Small intestine (tissue), 7 donors: Measurements from ENCODE around the gene TENM4. TPM values are rescaled to one million over a fixed set of nuclear protein-coding genes. Genes with fewer than 3 reads are reported as not detected.

Source experiments
- DNase-seq, 2 donors: peaks; one replicate each; pipeline versions ENCODE4 v3.0.0 to v3.0.0-alpha.2; 2013
- FAIRE-seq: peaks from 2 replicates; lab custom pipeline; 2012; peaks lifted over from hg19 to GRCh38; lab: Jason Lieb, UNC
- H3K27ac ChIP-seq, 3 donors: one replicate each; pipeline ENCODE4 v1.5.1; 2013; ENCODE audit warnings: low read length in 2 of 3, mild to moderate bottlenecking in 2 of 3, control low read depth in 1 of 3, inconsistent platforms in 1 of 3, low read depth in 1 of 3, moderate library complexity in 1 of 3
- H3K27me3 ChIP-seq, 3 donors: one replicate each; pipeline ENCODE4 v1.6.1; 2013; ENCODE audit warnings: low read length in 3 of 3, inconsistent platforms in 1 of 3; ENCODE audit not compliant: control insufficient read depth in 3 of 3, insufficient read depth in 3 of 3
- H3K36me3 ChIP-seq, 3 donors: one replicate each; pipeline ENCODE4 v1.6.1; 2013; ENCODE audit warnings: low read length in 3 of 3, inconsistent platforms in 1 of 3, low read depth in 1 of 3, mild to moderate bottlenecking in 1 of 3, moderate library complexity in 1 of 3; ENCODE audit not compliant: control insufficient read depth in 3 of 3, insufficient read depth in 2 of 3
- H3K4me1 ChIP-seq, 3 donors: one replicate each; pipeline ENCODE4 v1.6.1; 2013; ENCODE audit warnings: low read length in 2 of 3, inconsistent platforms in 1 of 3, low read depth in 1 of 3, mild to moderate bottlenecking in 1 of 3, moderate library complexity in 1 of 3; ENCODE audit not compliant: control insufficient read depth in 3 of 3, insufficient read depth in 2 of 3
- H3K4me3 ChIP-seq, 3 donors: one replicate each; pipeline ENCODE4 v1.5.1; 2013; ENCODE audit warnings: low read length in 3 of 3, control low read depth in 1 of 3, inconsistent platforms in 1 of 3, low read depth in 1 of 3, mild to moderate bottlenecking in 1 of 3, moderate library complexity in 1 of 3
- H3K9me3 ChIP-seq, 2 donors: one replicate each; pipeline ENCODE4 v1.6.1; 2013; ENCODE audit warnings: low read depth in 1 of 2, low read length in 1 of 2; ENCODE audit not compliant: control insufficient read depth in 2 of 2, insufficient read depth in 1 of 2
- WGBS, 3 donors: extraction: QIAGEN DNeasy Blood & Tissue Kit; methylation state at CpG; one replicate each; pipeline ENCODE4 v1.1.7; 2013; 5-methylcytosine and 5-hydroxymethylcytosine counted together
- polyA plus RNA-seq, 4 donors: library from polyadenylated mRNA; stranded (reverse) in 3 of 4; unstranded in 1 of 4; fragments of 200-250 nt in 3 of 4; fragments of 120-200 nt in 1 of 4; gene quantifications; one replicate each; pipeline versions ENCODE4 v1.2.1 to v1.2.3, GENCODE V29; 2013
- donor health status: healthy with polysubstance abuse.
- donor health status: control.
- donor health status: control.
- donor health status: Bipolar disorder and iron deficiency.
- donor health status: healthy.

TENM4 gene
- polyA plus RNA-seq, 4 donors = under 0.01 to 0.96 (median 0.31) TPM; not detected in 1

DNA sequence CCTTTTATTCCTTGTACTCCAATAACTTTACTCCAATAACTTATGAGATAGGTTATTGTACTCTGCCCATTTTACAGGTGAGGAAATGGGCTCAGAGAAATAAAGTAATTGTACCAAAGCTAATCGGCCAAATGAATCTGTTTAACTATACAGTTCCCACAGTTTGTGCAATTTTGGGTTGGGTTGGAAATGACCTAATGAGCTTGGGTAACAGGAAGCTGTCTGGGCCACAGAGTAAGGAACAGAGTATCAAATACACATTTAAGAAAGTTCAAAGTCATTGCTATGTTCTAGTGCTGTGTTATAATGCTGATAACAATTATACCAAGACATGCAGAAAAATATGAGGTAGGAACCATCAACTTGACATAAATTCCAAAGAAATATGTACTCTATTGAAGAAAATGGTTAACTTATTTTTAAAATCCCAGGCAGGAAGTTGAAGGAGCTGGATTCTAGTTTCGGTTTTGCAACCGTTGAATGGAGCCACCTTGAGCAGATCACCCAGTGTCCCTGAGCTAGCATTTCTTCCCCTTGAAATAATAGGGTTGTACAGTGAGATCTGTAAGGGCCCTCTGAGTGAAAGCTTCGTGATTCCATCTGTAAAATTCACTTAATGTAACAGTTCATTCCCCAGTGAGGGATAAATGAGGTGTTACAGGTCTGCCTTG lies 505.3 kb downstream of the TENM4 start:
- FAIRE-seq = no peak
- 59 to 65% (median 64%) methylated on average over 4 of the region's 4 CpGs for WGBS, 3 donors
- H3K9me3 ChIP-seq = no peaks in the 10 kb centered on the region

DNA sequence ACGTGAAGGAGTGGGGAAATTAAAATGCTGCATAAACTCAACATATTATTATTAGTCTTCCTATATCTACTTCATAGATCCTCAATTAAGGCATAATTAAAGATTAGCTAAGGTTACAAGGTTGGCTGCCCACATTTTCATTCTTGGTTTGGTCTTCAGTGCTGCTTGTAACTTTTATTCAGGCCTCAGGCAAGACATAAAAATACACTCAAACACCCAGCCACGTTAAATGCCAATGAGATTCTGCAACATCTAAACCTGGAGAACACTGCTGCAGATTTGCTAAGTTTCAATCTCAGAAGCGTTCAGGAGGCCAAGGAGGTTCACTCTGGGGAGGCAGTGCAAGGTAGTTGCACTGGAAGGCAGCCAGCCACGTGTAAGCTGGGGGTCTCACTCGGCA lies 507.5 kb downstream of the TENM4 start:
- peaks cover 0 to 3% (median 0%) of the 10 kb centered on the region in 3 donors for H3K27me3 ChIP-seq
- no peak overlapping the region for H3K4me3 ChIP-seq
- no peaks in the 10 kb centered on the region for H3K4me1 ChIP-seq
- no peak overlapping the region for H3K27ac ChIP-seq
- 72 to 86% (median 73%) methylated on average over 5 of the region's 5 CpGs for WGBS, 3 donors
- H3K9me3 ChIP-seq = no peaks in the 10 kb centered on the region
- H3K36me3 ChIP-seq = no peaks in the 10 kb centered on the region
- no peak for DNase-seq
- no peak for FAIRE-seq

More for the DNA sequence above, 505.3 kb downstream of the TENM4 start:
- Histone ChIP-seq H3K4me1 (no peaks in the 10 kb centered on the region), H3K27me3 (no peaks in the 10 kb centered on the region), H3K36me3 (no peaks in the 10 kb centered on the region), H3K27ac (no peak overlapping the region), H3K4me3 (no peak overlapping the region)
- no peak for DNase-seq

DNA sequence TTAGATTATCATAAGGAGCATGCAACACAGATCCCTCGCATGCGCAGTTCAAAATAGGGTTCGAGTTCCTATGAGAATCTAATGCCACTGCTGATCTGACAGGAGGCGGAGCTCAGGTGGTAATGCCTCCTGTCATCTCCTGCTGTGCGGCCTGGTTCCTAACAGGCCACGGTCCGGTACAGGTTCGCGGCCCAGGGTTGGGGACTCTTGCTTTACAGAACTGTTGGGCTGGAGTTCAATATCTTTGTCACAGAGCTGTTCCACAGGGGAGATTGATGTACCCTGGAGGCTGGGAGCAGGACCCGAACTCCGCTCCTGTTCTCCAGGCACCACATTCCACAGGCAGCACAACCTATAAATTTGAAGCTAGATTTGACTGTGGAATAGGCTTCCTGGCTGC lies 508.1 kb downstream of the TENM4 start:
- H3K4me3 ChIP-seq = no peak overlapping the region
- no peak for FAIRE-seq
- H3K27me3 ChIP-seq = peaks cover 0 to 3% (median 0%) of the 10 kb centered on the region in 3 donors
- no peaks in the 10 kb centered on the region for H3K36me3 ChIP-seq
- no peak for DNase-seq
- H3K27ac ChIP-seq = no peak overlapping the region
- no peaks in the 10 kb centered on the region for H3K9me3 ChIP-seq
- H3K4me1 ChIP-seq = no peaks in the 10 kb centered on the region
- 93 to 97% (median 94%) methylated on average over 11 of the region's 11 CpGs for WGBS, 3 donors

DNA sequence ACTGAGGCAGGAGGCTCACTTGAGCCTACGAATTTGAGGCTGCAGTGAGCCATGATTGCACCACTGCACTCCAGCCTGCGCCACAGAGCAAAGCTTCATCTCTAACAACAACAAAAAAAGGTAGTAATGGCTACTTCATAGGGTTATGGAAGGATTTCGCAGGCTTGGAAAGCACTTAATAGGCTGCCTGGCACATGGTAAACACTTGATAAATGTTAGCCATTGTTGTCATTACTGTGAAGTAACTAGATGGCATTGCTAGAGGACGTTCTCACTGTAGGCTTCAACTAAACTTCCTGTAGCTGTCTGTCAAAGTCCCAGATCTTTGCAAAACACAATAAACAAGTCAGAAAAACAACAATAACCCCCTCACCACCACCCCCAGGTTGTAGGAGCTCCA lies 508.9 kb downstream of the TENM4 start:
- WGBS, 3 donors = 67 to 77% (median 73%) methylated on average over 4 of the region's 4 CpGs
- Histone ChIP-seq H3K4me3 (no peak overlapping the region), H3K27ac (no peak overlapping the region), H3K4me1 (no peaks in the 10 kb centered on the region), H3K36me3 (no peaks in the 10 kb centered on the region), H3K27me3 (peaks cover 0 to 3% (median 0%) of the 10 kb centered on the region in 3 donors), H3K9me3 (no peaks in the 10 kb centered on the region)
- DNase-seq = no peak
- FAIRE-seq = no peak

DNA sequence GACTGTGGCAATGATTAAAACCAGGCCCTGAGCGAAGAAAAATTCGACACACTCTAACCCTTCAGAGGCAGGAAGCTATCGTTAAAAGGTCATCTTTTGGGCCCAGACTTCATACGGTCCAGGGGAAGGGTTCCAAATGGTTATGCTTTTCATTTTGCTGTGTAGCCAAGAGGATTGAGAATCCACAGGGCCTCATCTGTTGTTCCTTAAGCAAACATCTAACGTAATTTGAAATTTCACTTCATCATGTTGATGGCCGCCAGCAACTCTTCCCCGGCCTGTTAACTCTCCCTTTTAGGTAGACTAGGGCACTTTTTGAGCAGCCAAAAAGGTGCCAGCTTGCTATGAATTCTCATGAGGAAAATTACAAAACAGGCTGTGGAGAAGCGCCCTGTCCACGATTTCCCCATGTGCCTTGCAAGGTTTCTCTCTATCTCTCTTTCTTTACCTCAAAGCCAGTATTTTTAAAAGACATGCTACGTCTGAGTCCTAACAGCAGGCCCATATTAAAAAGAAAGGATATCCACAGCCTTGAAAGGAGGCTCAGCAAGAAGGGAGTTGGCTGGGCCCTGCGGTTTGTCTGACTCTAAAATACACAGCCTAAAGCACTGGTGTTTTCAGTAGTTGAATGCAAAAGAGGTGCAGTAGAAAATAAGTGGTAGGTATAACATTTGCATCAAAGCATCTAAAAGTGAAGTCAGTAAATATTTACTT lies 509.9 kb downstream of the TENM4 start:
- DNase-seq (no peak), FAIRE-seq (no peak)
- Histone ChIP-seq H3K4me1 (no peaks in the 10 kb centered on the region), H3K27me3 (peaks cover 0 to 3% (median 0%) of the 10 kb centered on the region in 3 donors), H3K4me3 (no peak overlapping the region), H3K9me3 (no peaks in the 10 kb centered on the region), H3K36me3 (no peaks in the 10 kb centered on the region), H3K27ac (no peak overlapping the region)
- 71 to 80% (median 77%) methylated on average over 11 of the region's 11 CpGs for WGBS, 3 donors

DNA sequence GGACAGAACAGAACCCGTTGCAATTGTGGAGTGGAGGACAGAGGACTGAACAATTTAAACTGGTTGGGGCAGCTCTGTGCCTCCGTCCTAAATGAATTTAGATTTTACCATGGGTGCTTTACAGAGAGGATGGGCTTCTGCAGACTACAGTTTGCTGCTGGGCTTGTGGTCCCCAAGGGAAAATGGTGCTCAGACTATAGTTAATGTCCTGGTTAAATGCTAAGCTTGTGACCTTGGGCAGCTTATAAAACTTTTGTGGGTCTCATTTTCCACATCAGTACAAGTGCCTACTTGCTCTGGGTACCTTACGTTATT lies 511.0 kb downstream of the TENM4 start:
- WGBS, 3 donors = 64 to 77% (median 72%) methylated on average over 3 of the region's 3 CpGs
- H3K27me3 ChIP-seq = peaks cover 0 to 3% (median 0%) of the 10 kb centered on the region in 3 donors
- H3K27ac ChIP-seq = no peak overlapping the region
- H3K36me3 ChIP-seq = no peaks in the 10 kb centered on the region
- H3K4me3 ChIP-seq = no peak overlapping the region
- H3K9me3 ChIP-seq = no peaks in the 10 kb centered on the region
- no peak for FAIRE-seq
- DNase-seq = no peak
- no peaks in the 10 kb centered on the region for H3K4me1 ChIP-seq

DNA sequence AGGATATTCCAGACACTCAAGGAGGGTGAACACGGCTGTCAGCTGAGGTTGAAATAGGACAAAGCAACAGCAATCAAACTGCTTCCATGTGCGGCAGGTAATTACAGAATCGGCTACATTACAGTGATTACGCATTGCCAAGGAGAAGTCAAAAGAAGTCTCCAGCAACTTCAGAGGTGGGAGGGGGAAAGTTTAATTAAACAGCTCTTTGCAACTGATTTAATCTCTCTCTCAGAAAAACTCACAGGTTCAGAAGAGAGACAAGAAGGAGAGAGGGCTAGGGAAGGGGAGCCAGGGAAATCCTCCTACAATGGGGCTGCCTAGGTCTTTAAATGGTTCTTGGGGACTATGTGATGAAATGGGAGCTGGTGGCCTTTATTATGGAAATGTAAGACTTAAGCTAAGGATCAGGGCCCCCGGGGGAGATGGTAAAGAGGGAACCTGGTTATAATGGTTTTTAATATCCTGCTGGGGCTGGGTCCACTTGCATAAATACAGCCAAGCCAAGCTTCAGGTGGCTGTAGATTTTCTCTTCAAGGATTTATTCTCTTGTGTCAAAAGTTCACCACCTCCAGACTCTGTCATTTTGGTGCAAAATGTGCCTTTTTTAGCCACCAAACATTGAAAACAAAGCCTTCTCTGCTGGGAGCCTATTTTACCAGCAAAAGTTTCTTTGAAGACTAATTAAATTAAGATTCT lies 511.5 kb downstream of the TENM4 start:
- FAIRE-seq = no peak
- WGBS, 3 donors = 64 to 71% (median 66%) methylated on average over 5 of the region's 5 CpGs
- Histone ChIP-seq H3K9me3 (no peaks in the 10 kb centered on the region), H3K4me3 (no peak overlapping the region), H3K27me3 (peaks cover 0 to 3% (median 0%) of the 10 kb centered on the region in 3 donors), H3K36me3 (no peaks in the 10 kb centered on the region), H3K4me1 (no peaks in the 10 kb centered on the region), H3K27ac (no peak overlapping the region)
- no peak for DNase-seq

DNA sequence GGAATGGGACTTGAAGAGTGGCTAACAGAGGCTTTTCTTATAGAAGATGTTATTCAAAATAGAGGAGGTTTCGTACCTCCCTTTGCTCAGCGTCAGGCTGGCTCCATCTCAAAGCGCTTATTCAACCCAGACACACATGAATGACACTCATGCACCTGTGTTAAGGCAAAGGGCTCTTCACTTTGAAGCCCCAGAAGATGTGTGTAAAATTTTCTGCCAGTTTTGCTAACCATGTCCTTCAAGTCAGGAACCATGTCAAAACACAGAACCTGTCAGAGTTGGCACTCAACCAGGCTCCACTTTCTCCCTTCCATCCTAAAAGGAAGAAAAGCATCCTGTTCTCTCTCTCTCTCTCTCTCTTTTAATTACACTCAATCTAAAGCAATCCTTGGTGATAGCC lies 513.3 kb downstream of the TENM4 start:
- no peak overlapping the region for H3K4me3 ChIP-seq
- H3K27me3 ChIP-seq = peaks cover 0 to 3% (median 0%) of the 10 kb centered on the region in 3 donors
- DNase-seq = no peak
- 84 to 92% (median 89%) methylated on average over 3 of the region's 3 CpGs for WGBS, 3 donors
- H3K27ac ChIP-seq = no peak overlapping the region
- H3K9me3 ChIP-seq = no peaks in the 10 kb centered on the region
- no peaks in the 10 kb centered on the region for H3K4me1 ChIP-seq
- no peaks in the 10 kb centered on the region for H3K36me3 ChIP-seq
- no peak for FAIRE-seq
